Measurements from ENCODE around the gene PCGF3. TPM values are rescaled to one million over a fixed set of nuclear protein-coding genes. Genes with fewer than 3 reads are reported as not detected.
"Not testable (repeated sequence)": the region's sequence is repeated elsewhere in the genome, so short reads cannot be mapped to it uniquely, and the experiment has no call there.

PCGF3 gene
- total RNA-seq, 3 donors from 2014 or later: 60.6 to 71.7 (median 69.4) TPM

DNA sequence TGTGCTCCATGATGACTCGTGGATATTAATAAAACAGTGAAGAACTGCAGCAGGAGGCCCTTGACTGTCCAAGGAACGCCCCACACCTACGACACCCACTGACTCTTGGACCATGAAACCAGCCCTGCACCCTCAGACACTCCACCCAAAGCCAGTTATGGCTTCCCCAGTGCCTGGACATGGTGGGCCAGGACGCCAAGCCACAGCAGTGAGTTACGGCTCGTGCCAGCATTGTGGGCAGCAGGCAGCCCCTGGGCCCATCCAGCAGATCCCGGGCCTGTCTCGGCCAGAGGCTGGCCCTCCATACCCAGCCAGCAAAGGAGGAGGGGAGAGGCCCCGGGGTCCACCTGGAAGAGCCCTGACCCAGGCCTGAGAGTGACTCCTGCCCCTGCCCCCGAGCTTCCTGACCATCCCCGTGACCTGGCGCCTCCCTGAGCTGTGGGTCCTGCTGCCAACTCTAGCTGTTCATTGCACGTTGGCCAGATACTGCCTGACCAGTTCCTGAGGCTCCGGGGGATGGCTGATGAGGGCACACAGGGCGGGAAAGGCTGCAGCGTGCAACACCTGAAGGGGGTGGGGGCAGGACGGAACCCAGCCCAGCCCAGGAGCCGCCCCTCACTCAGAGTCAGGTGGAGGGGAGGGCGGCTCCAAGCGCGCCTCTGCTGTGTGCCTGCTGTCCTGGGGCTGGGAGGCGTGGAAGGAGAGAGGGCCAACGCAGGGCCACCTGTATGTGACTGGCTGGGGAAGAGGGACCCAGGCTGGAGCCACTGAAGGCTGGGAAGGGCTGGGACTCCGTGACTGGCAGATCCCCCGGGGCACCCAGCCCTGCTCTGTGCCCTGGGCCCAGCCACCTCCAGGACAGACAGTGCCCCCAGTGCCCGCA lies 17.4 kb upstream of the PCGF3 start:
- intact Hi-C loops (cut with DNase I; ENCODE audit: low total_unique reads): loop anchor here (5.0 kb wide), 1 partner anchor 1879 kb away; no protein-coding TSS in a partner anchor
- Histone ChIP-seq H3K9me3 (no peaks in the 10 kb centered on the region), H3K27me3 (no peaks in the 10 kb centered on the region), H3K4me1 (peaks cover 13 to 16% of the 10 kb centered on the region in 2 donors), H3K36me3 (no peaks in the 10 kb centered on the region), H3K27ac (peak overlapping the region; percentile 79 to 98), H3K4me3 (peak overlapping the region; percentile 57 to 84 (median 62))
- DNase-seq (ENCODE audit: low spot score in 2 of 2): no peak
- TF ChIP-seq POLR2AphosphoS5 (IDR thresholded peaks at IDR 0.05) (no peak), POLR2A (IDR thresholded peaks at IDR 0.05) (no peak)
- TF ChIP-seq, protein P1, sequence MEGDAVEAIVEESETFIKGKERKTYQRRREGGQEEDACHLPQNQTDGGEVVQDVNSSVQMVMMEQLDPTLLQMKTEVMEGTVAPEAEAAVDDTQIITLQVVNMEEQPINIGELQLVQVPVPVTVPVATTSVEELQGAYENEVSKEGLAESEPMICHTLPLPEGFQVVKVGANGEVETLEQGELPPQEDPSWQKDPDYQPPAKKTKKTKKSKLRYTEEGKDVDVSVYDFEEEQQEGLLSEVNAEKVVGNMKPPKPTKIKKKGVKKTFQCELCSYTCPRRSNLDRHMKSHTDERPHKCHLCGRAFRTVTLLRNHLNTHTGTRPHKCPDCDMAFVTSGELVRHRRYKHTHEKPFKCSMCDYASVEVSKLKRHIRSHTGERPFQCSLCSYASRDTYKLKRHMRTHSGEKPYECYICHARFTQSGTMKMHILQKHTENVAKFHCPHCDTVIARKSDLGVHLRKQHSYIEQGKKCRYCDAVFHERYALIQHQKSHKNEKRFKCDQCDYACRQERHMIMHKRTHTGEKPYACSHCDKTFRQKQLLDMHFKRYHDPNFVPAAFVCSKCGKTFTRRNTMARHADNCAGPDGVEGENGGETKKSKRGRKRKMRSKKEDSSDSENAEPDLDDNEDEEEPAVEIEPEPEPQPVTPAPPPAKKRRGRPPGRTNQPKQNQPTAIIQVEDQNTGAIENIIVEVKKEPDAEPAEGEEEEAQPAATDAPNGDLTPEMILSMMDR (IDR thresholded peaks at IDR 0.05): no peak

DNA sequence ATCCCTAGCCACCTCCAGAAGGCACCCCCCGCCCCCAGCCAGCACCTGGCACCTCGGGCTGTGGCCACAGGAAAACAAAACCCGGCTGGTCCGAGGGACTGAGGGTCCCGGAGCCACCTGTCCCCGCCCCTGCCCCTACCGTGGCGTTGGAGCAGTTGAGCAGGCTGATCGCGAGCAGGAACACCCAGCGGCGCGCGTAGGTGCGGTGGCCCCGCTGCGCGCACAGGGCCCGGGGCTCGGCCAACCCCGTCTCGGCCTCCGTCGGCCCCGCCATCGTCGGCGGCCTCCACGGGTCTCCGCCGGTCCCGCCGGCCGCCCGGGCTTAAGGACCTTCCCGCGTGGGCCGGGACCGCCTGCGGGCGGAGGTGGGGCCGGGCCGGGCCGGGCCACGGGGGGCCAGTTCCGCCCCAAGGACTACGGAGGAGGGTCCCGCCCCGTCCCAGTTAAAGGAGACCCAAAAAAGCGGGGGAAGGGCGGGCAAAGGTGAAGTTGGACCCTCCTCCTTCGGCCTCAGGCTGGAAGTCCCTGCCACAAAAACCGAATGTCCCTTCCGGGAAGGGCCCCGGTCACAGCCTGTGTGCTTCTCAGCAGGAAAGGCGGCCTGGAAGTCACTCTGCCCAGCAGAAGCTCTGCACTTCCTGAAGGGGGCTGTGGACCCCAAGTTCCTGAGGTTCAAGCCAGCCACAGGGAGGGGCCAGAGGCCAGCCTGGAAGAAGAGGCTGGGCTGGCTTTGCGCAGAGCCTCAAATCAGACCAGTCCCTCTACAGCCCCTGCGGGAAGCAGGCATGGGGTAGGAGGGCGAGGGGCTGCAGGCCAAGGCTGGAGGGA lies 16.6 kb upstream of the PCGF3 start, which contains the start of gene SLC49A3:
SLC49A3 (minus strand) TSS at position 298 of the 828 bp plus-strand sequence; CDS start at position 274, 24 bp downstream.
- intact Hi-C loops (cut with DNase I; ENCODE audit: low total_unique reads): loop anchor here (5.0 kb wide), 1 partner anchor 1878 kb away; no protein-coding TSS in a partner anchor

DNA sequence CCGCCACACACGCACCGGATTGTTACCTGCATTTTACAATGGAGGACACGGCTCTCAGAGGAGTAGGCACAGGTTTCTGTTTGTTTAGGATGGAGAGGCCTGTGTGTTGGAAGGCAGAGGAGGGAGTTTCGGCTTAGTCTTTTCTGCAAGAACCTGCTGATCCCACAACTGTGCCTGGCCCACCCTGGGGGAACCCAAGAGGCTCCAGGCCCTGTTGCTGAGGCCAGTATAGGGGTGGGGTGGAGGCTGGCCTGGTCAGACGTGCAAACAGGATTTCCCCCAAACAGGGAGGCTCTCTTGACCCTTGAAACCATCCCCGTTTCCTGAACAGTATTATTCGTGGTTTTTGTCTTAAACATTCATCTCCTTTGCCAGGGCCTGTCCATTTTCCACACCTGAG lies 15.9 kb upstream of the PCGF3 start:
- H3K4me1 ChIP-seq: peaks cover 13 to 16% of the 10 kb centered on the region in 2 donors
- peak overlapping the region; percentile 79 to 98 for H3K27ac ChIP-seq
- H3K36me3 ChIP-seq: no peaks in the 10 kb centered on the region
- H3K27me3 ChIP-seq: no peaks in the 10 kb centered on the region
- DNase-seq (ENCODE audit: low spot score in 2 of 2): no peak
- no peaks in the 10 kb centered on the region for H3K9me3 ChIP-seq
- intact Hi-C loops (cut with DNase I; ENCODE audit: low total_unique reads): loop anchor here (5.0 kb wide), 1 partner anchor 1878 kb away; no protein-coding TSS in a partner anchor
- H3K4me3 ChIP-seq: peak overlapping the region; percentile 57 to 84 (median 62)
- TF ChIP-seq, protein P1 (IDR thresholded peaks at IDR 0.05): no peak
- TF ChIP-seq POLR2A (IDR thresholded peaks at IDR 0.05): no peak
- TF ChIP-seq POLR2AphosphoS5 (IDR thresholded peaks at IDR 0.05): no peak

More for the DNA sequence above, 16.6 kb upstream of the PCGF3 start, which contains the start of gene SLC49A3:
- no peak for TF ChIP-seq POLR2A (IDR thresholded peaks at IDR 0.05)
- no peak for TF ChIP-seq POLR2AphosphoS5 (IDR thresholded peaks at IDR 0.05)
- TF ChIP-seq, protein P1 (IDR thresholded peaks at IDR 0.05): no peak
- DNase-seq (ENCODE audit: low spot score in 2 of 2): no peak
- peaks cover 13 to 16% of the 10 kb centered on the region in 2 donors for H3K4me1 ChIP-seq
- H3K36me3 ChIP-seq: no peaks in the 10 kb centered on the region
- H3K4me3 ChIP-seq: peak within 1 kb of the TSS; percentile 57 to 84 (median 62)
- H3K27me3 ChIP-seq: no peaks in the 10 kb centered on the region
- H3K9me3 ChIP-seq: no peaks in the 10 kb centered on the region
- peak within 1 kb of the TSS; percentile 79 to 98 for H3K27ac ChIP-seq

DNA sequence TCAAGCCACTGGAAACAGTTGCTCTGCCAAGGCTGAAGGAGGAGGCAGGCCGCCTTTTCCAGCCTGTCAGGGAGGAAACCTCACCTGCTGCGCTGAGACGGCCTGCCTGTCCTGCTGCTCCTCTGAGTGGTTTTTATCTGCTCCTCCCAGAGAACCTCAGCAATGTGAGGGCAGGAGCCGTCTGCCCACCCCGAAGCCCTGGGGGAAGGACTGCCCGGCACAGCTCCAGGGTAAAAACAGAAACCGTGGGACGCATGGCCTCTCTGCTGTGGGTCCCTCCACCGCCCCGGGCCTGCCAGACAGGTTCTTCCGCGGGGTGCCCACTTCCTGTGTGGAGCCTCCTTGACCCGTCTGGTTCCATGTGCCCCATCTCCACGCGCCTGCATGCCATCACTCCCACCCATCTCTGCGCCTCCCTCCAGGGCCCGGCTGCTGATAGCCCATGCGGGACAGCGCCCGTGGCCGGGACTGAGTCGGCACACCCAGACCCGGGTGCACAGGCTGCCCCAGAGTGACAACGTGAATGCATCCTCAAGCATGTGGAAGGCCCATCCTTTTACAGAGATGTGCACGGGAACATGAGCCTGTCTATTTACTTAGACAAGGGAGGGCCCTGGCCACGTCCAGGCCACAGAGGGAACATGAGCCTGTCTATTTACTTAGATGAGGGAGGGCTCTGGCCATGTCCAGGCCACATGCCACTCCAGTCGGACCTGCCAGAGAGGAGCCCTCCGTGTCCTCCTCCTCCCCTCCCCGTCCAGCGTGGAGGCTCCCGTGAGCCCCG lies 12.7 kb upstream of the PCGF3 start:
- no peak for DNase-seq (ENCODE audit: low spot score in 2 of 2)
- Histone ChIP-seq H3K27ac (peak overlapping the region; percentile 59 to 76), H3K9me3 (no peaks in the 10 kb centered on the region), H3K36me3 (no peaks in the 10 kb centered on the region), H3K27me3 (no peaks in the 10 kb centered on the region), H3K4me1 (peaks cover 7 to 10% of the 10 kb centered on the region in 2 donors), H3K4me3 (no peak overlapping the region)
- no peak for TF ChIP-seq POLR2A (IDR thresholded peaks at IDR 0.05)
- no peak for TF ChIP-seq POLR2AphosphoS5 (IDR thresholded peaks at IDR 0.05)
- TF ChIP-seq, protein P1 (IDR thresholded peaks at IDR 0.05): no peak
- intact Hi-C loops (cut with DNase I; ENCODE audit: low total_unique reads): no loop called here

DNA sequence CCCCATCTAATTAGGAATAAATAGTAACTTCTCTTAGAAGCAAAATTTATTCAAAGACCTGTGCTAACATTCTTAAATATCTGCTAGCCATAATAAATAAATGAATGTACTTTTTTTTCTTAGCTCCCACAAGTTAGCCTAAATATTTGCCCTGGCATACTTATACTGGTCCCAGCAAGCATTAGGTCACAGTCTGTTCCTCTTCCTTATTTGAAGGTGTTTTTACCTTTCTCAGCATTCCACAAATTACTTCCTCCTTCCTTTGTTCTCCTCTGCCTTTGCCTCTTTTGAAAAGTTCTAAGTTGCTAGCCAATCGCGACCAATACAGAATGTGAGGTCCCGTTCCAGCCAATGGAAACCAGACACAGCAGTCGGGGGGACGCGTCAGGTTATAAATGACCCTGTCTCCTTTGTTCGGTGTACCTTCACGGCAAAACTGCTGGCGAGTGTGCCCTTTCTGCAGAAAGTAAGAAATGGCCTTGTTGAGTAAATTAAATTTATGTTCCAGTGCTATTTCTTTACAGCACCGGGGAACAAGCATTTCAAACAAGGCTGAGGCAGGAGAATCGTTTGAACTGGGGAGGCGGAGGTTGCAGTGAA lies 11.2 kb upstream of the PCGF3 start:
- peak overlapping the region in 1 of 2 donors; percentile 59 for H3K27ac ChIP-seq
- intact Hi-C loops (cut with DNase I; ENCODE audit: low total_unique reads); H3K4me3 ChIP-seq; H3K4me1 ChIP-seq; H3K36me3 ChIP-seq; H3K27me3 ChIP-seq; H3K9me3 ChIP-seq; DNase-seq (ENCODE audit: low spot score in 2 of 2): not testable (repeated sequence)
